WTC11 (cell line): ENCODE measurements around the gene TBXT. TPM values are rescaled to one million over a fixed set of nuclear protein-coding genes. Genes with fewer than 3 reads are reported as not detected.

ENCODE experiments used
- ATAC-seq: fragments of 200-7000 bp; cut with Tn5 transposase; 2 replicates; pipeline ENCODE4 v1.10.0; 2021; ENCODE audit warnings: mild to moderate bottlenecking, moderate library complexity
- CTCF ChIA-PET: fragments of 300-600 bp; sonication (Branson Sonifier 250); formaldehyde crosslinking; loops from one replicate; lab custom pipeline; 2021; ENCODE audit warnings: antibody characterized with exemption; lab: Charles Lee
- POLR2A ChIA-PET: fragments of 350-600 bp; sonication (Branson Sonifier 250); formaldehyde crosslinking; loops from one replicate; lab custom pipeline; 2021; ENCODE audit warnings: antibody characterized with exemption; lab: Charles Lee
- DNase-seq: peaks from one replicate; pipeline ENCODE4 v3.0.0; 2021; ENCODE audit warnings: low spot score
- H3K27ac Mint-ChIP-seq: 2 replicates; pipeline ENCODE4 v1.8.0; 2021; ENCODE audit warnings: mixed read lengths
- H3K27me3 Mint-ChIP-seq: 2 replicates; pipeline ENCODE4 v1.8.0; 2021; ENCODE audit warnings: low read depth, mild to moderate bottlenecking, moderate library complexity, mixed read lengths
- H3K36me3 Mint-ChIP-seq: 2 replicates; pipeline ENCODE4 v1.8.0; 2021; ENCODE audit warnings: mixed read lengths
- H3K4me1 Mint-ChIP-seq: 2 replicates; pipeline ENCODE4 v1.8.0; 2022; ENCODE audit warnings: mixed read lengths
- H3K4me3 Mint-ChIP-seq: 2 replicates; pipeline ENCODE4 v1.8.0; 2021; ENCODE audit warnings: mild to moderate bottlenecking, moderate library complexity, mixed read lengths
- H3K9me3 Mint-ChIP-seq: 2 replicates; pipeline ENCODE4 v1.8.0; 2021; ENCODE audit warnings: mixed read lengths
- ATF2 ChIP-seq: sonication (generic); formaldehyde crosslinking; IDR thresholded peaks from 2 replicates; pipeline ENCODE4 v1.8.1; 2022; ENCODE audit warnings: low read depth, missing genetic modification reagents, borderline replicate concordance
- ATF3 ChIP-seq: sonication (generic); formaldehyde crosslinking; conservative IDR thresholded peaks from 2 replicates; pipeline ENCODE4 v1.8.1; 2022; ENCODE audit warnings: mild to moderate bottlenecking, missing genetic modification reagents
- ATF6 ChIP-seq: sonication (generic); formaldehyde crosslinking; IDR thresholded peaks from 2 replicates; pipeline ENCODE4 v1.8.1; 2023; ENCODE audit warnings: mild to moderate bottlenecking, missing genetic modification reagents
- FOXK1 ChIP-seq: sonication (generic); formaldehyde crosslinking; IDR thresholded peaks from 2 replicates; pipeline ENCODE4 v1.8.0; 2022; ENCODE audit warnings: mild to moderate bottlenecking, moderate library complexity, missing genetic modification reagents
- FOXP4 ChIP-seq: sonication (generic); formaldehyde crosslinking; IDR thresholded peaks from 2 replicates; pipeline ENCODE4 v1.8.0; 2022; ENCODE audit warnings: mild to moderate bottlenecking, missing genetic modification reagents
- GABPB1 ChIP-seq: sonication (generic); formaldehyde crosslinking; IDR thresholded peaks from 2 replicates; pipeline ENCODE4 v1.8.1; 2023; ENCODE audit warnings: mild to moderate bottlenecking, missing genetic modification reagents
- MYBL2 ChIP-seq: sonication (generic); formaldehyde crosslinking; IDR thresholded peaks from 2 replicates; pipeline ENCODE4 v1.8.1; 2023; ENCODE audit warnings: mild to moderate bottlenecking, moderate library complexity, missing genetic modification reagents
- RELA ChIP-seq: sonication (generic); formaldehyde crosslinking; IDR thresholded peaks from 2 replicates; pipeline ENCODE4 v1.8.1; 2022; ENCODE audit warnings: missing genetic modification reagents, mild to moderate bottlenecking, borderline replicate concordance
- ZBTB43 ChIP-seq: sonication (generic); formaldehyde crosslinking; IDR thresholded peaks from 2 replicates; pipeline ENCODE4 v1.8.1; 2023; ENCODE audit warnings: mild to moderate bottlenecking, missing genetic modification reagents
- ZNF138 ChIP-seq: sonication (generic); formaldehyde crosslinking; conservative IDR thresholded peaks from 2 replicates; pipeline ENCODE4 v1.8.1; 2022; ENCODE audit warnings: mild to moderate bottlenecking, moderate library complexity, missing genetic modification reagents
- ZNF423 ChIP-seq: fragments of 250-450 bp; sonication (Bioruptor Pico); IDR thresholded peaks from 2 replicates; pipeline ENCODE4 v2.1.2; 2022; ENCODE audit warnings: mild to moderate bottlenecking, moderate library complexity
- ZNF512 ChIP-seq: sonication (generic); formaldehyde crosslinking; IDR thresholded peaks from 2 replicates; pipeline ENCODE4 v1.8.1; 2022; ENCODE audit warnings: missing genetic modification reagents, borderline replicate concordance
- ZNF532 ChIP-seq: fragments of 250-450 bp; sonication (Bioruptor Pico); IDR thresholded peaks from 2 replicates; pipeline ENCODE4 v1.9.0; 2021; ENCODE audit warnings: mild to moderate bottlenecking, borderline replicate concordance
- total RNA-seq: library from RNA; stranded (reverse); gene quantifications from 3 replicates; pipeline ENCODE4 v1.2.3, GENCODE V29; 2021

Gene TBXT
- total RNA-seq, 1 experiment from 2014 or later, result 0.15 TPM

GRCh38 chr6:166151798-166152197 lies 15.9 kb downstream of the TBXT start (continued):
- TF ChIP-seq GABPB1 (CRISPR knock-in tag), result no peak
- TF ChIP-seq FOXP4, result no peak

GRCh38 chr6:166145751-166146150 lies 21.9 kb downstream of the TBXT start:
- peaks cover 3% of the 10 kb centered on the region for H3K36me3 Mint-ChIP-seq
- ATAC-seq, result no peak
- H3K27me3 Mint-ChIP-seq, result peaks cover 18% of the 10 kb centered on the region
- no peak overlapping the region for H3K4me3 Mint-ChIP-seq
- ChIA-PET CTCF (interaction anchor here (1.4 kb wide), 1 partner anchor 48 kb away, joined by 7 read pairs; no protein-coding TSS in a partner anchor), POLR2A (no interaction called here)
- peaks cover 6% of the 10 kb centered on the region for H3K4me1 Mint-ChIP-seq
- no peak for TF ChIP-seq FOXK1 (CRISPR knock-in tag)
- TF ChIP-seq FOXP4, result no peak
- no peak for TF ChIP-seq ZNF532 (CRISPR knock-in tag)
- no peak for TF ChIP-seq ATF3 (CRISPR knock-in tag)
- no peak for TF ChIP-seq ATF6 (CRISPR knock-in tag)
- DNase-seq, result no peak
- H3K27ac Mint-ChIP-seq, result no peak overlapping the region
- peaks cover 36% of the 10 kb centered on the region for H3K9me3 Mint-ChIP-seq

- ChIA-PET CTCF (interaction anchor here (2.0 kb wide), 1 partner anchor 258 kb away, joined by 6 read pairs; no protein-coding TSS in a partner anchor), POLR2A (no interaction called here)
- Mint-ChIP-seq H3K4me1 (peaks cover 6% of the 10 kb centered on the region), H3K27ac (no peak overlapping the region), H3K9me3 (peaks cover 28% of the 10 kb centered on the region), H3K4me3 (no peak overlapping the region), H3K27me3 (peaks cover 24% of the 10 kb centered on the region), H3K36me3 (no peaks in the 10 kb centered on the region)
- DNase-seq (no peak), ATAC-seq (no peak)
- TF ChIP-seq ZNF423 (CRISPR knock-in tag), result no peak
- no peak for TF ChIP-seq ZNF138 (CRISPR knock-in tag)
- no peak for TF ChIP-seq ZBTB43 (CRISPR knock-in tag)
- TF ChIP-seq RELA (CRISPR knock-in tag), result no peak
- no peak for TF ChIP-seq MYBL2 (CRISPR knock-in tag)
- TF ChIP-seq ATF2, result no peak
- no peak for TF ChIP-seq ZNF512 (CRISPR knock-in tag)
Observed at GRCh38 chr6:166143011-166143410, 24.6 kb downstream of the TBXT start.
